Skeletal muscle tissue (tissue), 4 donors: Measurements from ENCODE around the gene LRRC25. TPM values are rescaled to one million over a fixed set of nuclear protein-coding genes. Genes with fewer than 3 reads are reported as not detected.

Source experiments
- H3K27ac ChIP-seq: one replicate; pipeline ENCODE4 v1.7.0; 2013; ENCODE audit warnings: mild to moderate bottlenecking, low read depth, low read length, inconsistent platforms
- H3K27me3 ChIP-seq, 3 donors: one replicate each; pipeline ENCODE4 v1.7.0; 2013; ENCODE audit warnings: low read length in 3 of 3; ENCODE audit not compliant: control insufficient read depth in 3 of 3, insufficient read depth in 3 of 3
- H3K36me3 ChIP-seq, 3 donors: one replicate each; pipeline ENCODE4 v1.7.0; 2013; ENCODE audit warnings: low read length in 3 of 3; ENCODE audit not compliant: control insufficient read depth in 3 of 3, insufficient read depth in 3 of 3
- H3K4me1 ChIP-seq, 3 donors: one replicate each; pipeline ENCODE4 v1.7.0; 2013; ENCODE audit warnings: low read length in 3 of 3, mild to moderate bottlenecking in 3 of 3; ENCODE audit not compliant: control insufficient read depth in 3 of 3, insufficient read depth in 3 of 3
- H3K4me3 ChIP-seq, 3 donors: one replicate each; pipeline ENCODE4 v1.7.0; 2013; ENCODE audit warnings: low read length in 3 of 3
- H3K9ac ChIP-seq, 3 donors: one replicate each; pipeline ENCODE4 v1.7.0; 2013; ENCODE audit warnings: low read length in 3 of 3, mild to moderate bottlenecking in 3 of 3, moderate library complexity in 2 of 3, low read depth in 1 of 3
- H3K9me3 ChIP-seq, 3 donors: one replicate each; pipeline ENCODE4 v1.7.0; 2013; ENCODE audit warnings: low read length in 3 of 3; ENCODE audit not compliant: control insufficient read depth in 3 of 3
- total RNA-seq: library from RNA; depleted of rRNA; stranded (reverse); fragments of >200 nt; gene quantifications from one replicate; pipeline ENCODE4 v1.2.3, GENCODE V29; 2014
- donor health status: Osteomylitis.

The LRRC25 gene
- total RNA-seq, 1 donor from 2014 or later = 2.1 TPM

DNA sequence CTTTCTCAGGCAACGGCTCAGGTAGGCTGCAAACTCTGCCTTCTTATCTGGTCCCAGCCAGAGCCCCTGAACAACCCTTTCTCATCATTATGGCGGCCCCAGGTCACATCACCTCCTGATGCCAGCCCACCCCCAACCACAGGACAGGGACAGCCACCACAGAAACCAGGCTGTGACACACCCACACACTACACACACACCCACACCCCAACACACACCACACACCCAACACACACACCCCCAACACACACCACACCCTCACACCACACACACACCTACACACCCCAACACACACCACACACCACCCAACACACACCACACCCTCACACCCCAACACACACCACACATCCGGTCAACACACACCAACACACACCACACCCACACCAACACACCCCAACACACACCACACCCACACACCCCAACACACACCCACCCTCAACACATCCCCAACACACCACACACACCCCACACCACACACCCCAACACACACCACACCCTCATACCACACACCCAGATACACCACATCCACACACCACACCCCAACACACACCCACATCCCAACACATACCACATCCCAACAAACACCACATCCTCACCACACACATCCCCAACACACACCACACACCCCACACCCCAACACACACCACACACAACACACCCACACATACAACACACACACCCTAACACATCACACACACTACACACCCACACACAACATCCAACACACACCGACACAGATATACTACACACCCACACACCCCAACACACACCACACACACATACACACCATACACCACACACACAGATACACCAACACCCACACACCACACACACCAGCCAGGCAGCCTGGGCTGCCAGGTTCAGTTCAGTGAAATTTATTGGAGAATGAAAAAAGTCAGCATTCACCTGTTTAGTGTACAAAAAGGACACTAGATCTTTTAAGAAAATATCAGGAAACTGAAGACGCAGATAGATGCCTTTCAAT is 44.7 kb upstream of the LRRC25 start:
- Histone ChIP-seq H3K36me3 (peaks cover 33 to 37% (median 35%) of the 10 kb centered on the region in 3 donors), H3K27me3 (peaks cover 0 to 16% (median 8%) of the 10 kb centered on the region in 3 donors), H3K4me1 (peaks cover 13 to 23% (median 16%) of the 10 kb centered on the region in 3 donors), H3K4me3 (no peak overlapping the region), H3K9me3 (no peaks in the 10 kb centered on the region), H3K27ac (no peak overlapping the region), H3K9ac (no peak overlapping the region)

DNA sequence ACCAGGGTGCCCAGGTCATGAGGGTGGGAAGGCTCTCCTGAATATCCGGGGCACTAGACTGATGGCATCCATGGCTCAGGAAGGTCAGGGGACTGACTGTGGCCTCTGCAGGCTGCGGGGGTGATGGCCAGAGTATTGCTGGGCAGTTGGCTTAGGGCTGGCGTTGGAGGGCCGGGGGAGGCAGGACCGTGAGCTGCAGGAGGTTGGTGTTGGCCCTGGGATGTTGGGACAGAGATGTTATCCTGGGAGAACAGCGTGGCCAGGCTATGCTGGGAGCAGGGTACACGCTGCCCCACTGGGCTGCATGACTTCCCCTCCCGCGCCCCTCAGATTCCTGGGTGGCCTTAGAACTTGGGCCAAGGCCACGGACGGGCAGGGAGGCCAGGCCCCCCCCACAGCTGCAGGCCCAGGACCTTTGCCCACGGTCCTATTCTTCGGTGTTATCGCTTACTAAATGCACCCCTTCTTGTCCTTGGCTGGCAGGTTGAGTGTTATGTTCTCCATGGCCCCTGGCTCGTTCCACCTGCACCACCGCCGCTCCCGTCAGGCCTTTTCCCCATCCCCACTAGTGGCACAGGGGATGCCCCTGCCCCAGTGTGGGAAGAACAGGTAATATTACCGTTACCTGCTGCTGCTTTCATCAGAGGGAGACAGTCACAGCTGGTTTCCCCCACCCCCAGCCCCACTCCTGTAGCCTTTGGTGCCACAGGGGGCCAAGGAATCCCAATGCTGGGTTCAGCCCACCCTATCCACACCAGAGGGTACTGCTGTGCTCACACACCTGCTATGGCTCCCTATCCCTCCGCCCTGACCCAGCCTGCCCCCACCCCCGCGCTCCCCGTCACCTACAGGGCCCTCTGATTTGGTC is 43.7 kb upstream of the LRRC25 start:
- Histone ChIP-seq H3K36me3 (peaks cover 23 to 28% (median 26%) of the 10 kb centered on the region in 3 donors), H3K9ac (no peak overlapping the region), H3K27ac (no peak overlapping the region), H3K27me3 (peaks cover 0 to 16% (median 8%) of the 10 kb centered on the region in 3 donors), H3K4me3 (no peak overlapping the region), H3K9me3 (no peaks in the 10 kb centered on the region), H3K4me1 (peaks cover 13 to 32% (median 17%) of the 10 kb centered on the region in 3 donors)

DNA sequence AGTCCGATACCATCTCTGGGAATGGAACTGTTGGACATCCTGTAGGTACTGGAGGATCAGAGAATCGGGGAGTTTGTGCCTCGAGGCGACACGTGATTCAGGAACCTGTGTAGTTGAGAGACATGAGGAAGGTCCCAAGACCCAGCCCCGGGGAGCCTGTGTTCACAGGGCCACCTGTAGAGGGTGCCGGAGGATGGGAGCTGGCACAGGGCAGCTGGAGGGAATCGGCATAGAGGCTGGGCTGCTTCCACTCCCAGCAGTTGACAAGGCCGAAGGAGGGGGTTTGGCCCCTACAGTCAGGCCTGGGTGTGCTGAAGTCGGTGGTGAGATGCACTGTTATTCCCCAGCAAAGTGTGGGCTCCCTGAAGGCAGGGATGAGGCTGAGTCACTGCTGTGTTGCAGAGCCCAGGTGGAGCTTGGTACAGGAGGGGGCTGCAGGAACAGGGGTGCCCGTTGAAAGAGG is 43.0 kb upstream of the LRRC25 start:
- peaks cover 16 to 21% (median 21%) of the 10 kb centered on the region in 3 donors for H3K36me3 ChIP-seq
- H3K27ac ChIP-seq = no peak overlapping the region
- peaks cover 0 to 16% (median 8%) of the 10 kb centered on the region in 3 donors for H3K27me3 ChIP-seq
- no peak overlapping the region for H3K9ac ChIP-seq
- H3K4me3 ChIP-seq = no peak overlapping the region
- H3K9me3 ChIP-seq = no peaks in the 10 kb centered on the region
- peaks cover 13 to 34% (median 17%) of the 10 kb centered on the region in 3 donors for H3K4me1 ChIP-seq

DNA sequence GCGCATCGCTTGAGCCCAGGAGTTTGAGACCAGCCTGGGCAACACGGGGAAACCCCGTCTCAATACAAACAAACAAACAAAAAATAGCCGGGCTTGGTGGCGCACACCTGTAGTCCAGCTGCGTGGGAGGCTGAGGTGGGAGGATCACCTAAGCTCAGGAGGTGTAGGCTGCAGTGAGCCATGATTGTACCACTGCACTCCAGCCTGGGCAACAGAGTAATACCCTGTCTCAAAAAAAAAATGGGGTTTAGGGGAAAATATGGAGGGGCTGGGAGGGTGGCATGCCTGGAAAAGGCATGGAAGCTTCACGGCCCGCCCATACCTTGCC is 42.5 kb upstream of the LRRC25 start:
- Histone ChIP-seq H3K36me3 (peaks cover 14 to 20% (median 18%) of the 10 kb centered on the region in 3 donors), H3K27me3 (peaks cover 0 to 16% (median 8%) of the 10 kb centered on the region in 3 donors), H3K9me3 (no peaks in the 10 kb centered on the region), H3K4me3 (no peak overlapping the region), H3K4me1 (peaks cover 13 to 34% (median 17%) of the 10 kb centered on the region in 3 donors), H3K9ac (no peak overlapping the region), H3K27ac (no peak overlapping the region)

DNA sequence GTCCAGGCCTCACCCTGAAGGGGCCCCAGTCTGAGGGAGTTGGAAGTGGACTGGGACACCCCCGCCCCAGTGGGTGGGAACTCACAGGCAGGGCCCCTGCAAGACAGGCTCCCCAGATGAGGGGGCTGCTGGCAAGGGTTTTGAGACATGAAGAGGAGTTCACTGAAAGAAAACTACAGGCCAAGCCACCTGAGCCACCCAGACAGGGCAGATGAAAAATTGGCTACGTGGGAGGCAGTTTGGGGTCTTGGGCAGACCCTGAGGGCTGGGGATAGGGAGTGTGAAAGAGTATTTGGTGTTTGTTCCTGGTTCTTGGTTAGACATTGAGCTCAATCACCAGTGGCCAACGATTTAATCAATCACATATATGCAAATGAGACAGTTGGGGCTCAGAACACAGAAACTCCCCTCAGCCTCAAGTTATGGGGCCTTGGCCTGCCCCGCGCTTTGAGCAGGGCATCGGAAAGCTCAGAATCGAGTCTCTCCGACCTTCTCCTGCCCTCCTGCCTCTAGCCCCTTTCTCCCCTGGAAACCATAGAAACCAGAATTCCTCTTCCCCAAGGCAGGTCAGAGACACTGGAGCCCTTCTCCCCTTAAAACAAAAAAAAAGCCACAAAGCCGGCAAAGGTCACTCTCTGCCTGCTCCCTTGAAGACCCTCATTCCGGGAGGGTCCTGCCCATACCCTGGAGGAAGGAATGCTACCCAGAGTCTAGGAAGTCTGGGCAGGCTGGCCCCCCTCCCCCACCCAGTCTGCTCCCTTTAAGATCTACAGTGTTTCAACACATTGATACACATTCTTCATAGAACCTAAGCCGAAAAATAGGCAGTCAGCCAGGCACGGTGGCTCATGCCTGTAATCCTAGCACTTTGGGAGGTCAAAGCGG is 41.8 kb upstream of the LRRC25 start:
- peak overlapping the region; percentile 40 for H3K27ac ChIP-seq
- no peaks in the 10 kb centered on the region for H3K9me3 ChIP-seq
- peaks cover 0 to 16% (median 8%) of the 10 kb centered on the region in 3 donors for H3K27me3 ChIP-seq
- no peak overlapping the region for H3K4me3 ChIP-seq
- peaks cover 8 to 14% (median 12%) of the 10 kb centered on the region in 3 donors for H3K36me3 ChIP-seq
- H3K9ac ChIP-seq = peak overlapping the region in 2 of 3 donors; percentile 23 to 33
- peaks cover 13 to 34% (median 17%) of the 10 kb centered on the region in 3 donors for H3K4me1 ChIP-seq

DNA sequence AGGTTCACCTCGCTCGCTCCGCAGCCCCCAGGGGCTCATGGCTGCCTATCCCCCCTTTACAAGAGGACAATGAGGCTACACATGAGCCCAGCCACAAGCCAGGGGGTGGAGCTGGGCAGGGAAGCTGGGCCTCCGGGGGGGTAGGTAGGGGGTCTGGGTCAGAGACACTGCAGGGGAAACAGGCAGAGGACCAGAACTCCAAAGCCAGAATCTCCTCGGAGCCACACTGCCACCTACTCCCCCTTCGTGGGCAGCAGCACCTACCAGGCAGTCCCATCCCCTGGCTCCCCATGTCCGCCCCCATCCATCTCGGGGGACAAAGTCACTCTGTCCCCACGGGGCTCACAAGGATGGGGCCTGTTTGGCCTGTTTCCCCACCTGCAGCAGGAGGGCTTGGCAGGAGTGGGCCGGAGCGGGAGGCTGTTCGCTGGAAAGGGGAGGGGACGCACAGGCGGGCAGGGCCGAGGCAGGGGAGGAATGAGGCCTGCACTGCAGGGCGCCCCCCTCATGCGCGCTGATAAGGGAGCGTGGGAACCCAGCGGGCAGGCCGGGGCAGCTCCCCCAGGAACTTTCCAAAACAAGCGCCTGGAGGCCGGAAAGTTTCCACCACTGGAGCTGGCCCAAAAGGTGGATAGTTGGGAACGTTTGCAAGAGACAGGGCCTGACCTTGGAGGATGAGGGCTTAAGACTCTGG is 41.1 kb upstream of the LRRC25 start:
- Histone ChIP-seq H3K9ac (peak overlapping the region; percentile 20 to 33 (median 32)), H3K27me3 (peaks cover 0 to 19% (median 8%) of the 10 kb centered on the region in 3 donors), H3K27ac (peak overlapping the region; percentile 62), H3K4me3 (peak overlapping the region; percentile 14 to 49 (median 45)), H3K4me1 (peaks cover 13 to 34% (median 17%) of the 10 kb centered on the region in 3 donors), H3K9me3 (no peaks in the 10 kb centered on the region), H3K36me3 (peaks cover 1 to 6% (median 4%) of the 10 kb centered on the region in 3 donors)

DNA sequence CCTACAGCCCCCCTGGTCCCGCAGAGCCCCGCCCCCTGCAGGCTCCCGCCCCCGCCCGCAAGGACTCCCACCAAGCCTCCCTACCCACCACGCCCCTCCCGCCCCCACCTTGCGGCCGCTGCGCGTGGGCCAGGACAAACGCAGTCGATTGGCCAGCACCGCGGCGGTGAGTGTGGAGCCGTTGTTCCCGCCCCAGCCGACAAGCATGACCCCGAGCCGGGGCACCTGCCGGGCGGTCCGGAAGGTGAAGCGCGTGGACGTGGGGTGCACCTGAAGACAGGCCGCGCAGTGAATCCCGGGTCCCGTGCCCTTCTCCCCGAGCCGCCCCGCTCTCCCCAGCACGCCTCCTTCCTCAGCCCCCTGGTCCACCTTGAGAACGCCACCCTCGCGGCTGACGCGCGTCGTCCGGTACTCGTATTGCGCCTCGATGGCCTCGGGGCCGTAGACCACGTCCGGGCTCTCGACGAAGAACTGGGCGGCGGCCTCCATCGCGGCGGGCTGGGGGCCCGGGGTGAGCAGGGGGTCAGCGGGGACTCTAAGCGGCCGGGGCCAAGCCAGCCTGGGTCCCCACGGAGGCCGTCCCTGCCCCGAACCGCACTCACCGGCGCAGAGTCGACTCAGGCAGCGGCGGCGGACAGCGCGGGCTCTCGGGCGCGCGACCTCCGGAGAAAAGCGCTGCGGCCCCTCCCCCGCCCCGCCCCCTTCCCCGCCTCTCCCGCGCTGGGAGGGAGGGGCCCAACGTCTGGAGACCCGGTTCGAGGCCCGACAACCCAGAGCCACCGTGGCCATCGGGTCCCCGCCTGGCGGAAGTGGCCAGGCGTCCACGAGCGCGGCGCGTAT is 40.3 kb upstream of the LRRC25 start, which contains the start of gene ISYNA1:
Gene ISYNA1, minus strand, starts transcription at position 643 of the 840 bp plus-strand sequence. Its CDS starts 154 bp downstream, at position 489.
- Histone ChIP-seq H3K36me3 (peaks cover 0 to 2% (median under 1%) of the 10 kb centered on the region in 3 donors), H3K9ac (peak within 1 kb of the TSS; percentile 20 to 66 (median 56)), H3K4me1 (peaks cover 13 to 39% (median 21%) of the 10 kb centered on the region in 3 donors), H3K9me3 (no peaks in the 10 kb centered on the region), H3K4me3 (peak within 1 kb of the TSS; percentile 48 to 68 (median 54)), H3K27me3 (peaks cover 0 to 19% (median 8%) of the 10 kb centered on the region in 3 donors), H3K27ac (peak within 1 kb of the TSS; percentile 62)
